Stimulated activated CD8-positive, alpha-beta memory T cell treated with anti-CD3 and anti-CD28 coated beads, Interleukin-12 subunit alpha, Interleukin-12 subunit beta, amount 100 ng/mL, for 24 hours (primary cell): Measurements from ENCODE around the gene PARP11.

Source experiments
- DNase-seq: peaks from one replicate; pipeline ENCODE4 v3.0.0-alpha.2; 2020; ENCODE audit errors: extremely low read depth

The PARP11 gene, protein sequence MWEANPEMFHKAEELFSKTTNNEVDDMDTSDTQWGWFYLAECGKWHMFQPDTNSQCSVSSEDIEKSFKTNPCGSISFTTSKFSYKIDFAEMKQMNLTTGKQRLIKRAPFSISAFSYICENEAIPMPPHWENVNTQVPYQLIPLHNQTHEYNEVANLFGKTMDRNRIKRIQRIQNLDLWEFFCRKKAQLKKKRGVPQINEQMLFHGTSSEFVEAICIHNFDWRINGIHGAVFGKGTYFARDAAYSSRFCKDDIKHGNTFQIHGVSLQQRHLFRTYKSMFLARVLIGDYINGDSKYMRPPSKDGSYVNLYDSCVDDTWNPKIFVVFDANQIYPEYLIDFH

DNA sequence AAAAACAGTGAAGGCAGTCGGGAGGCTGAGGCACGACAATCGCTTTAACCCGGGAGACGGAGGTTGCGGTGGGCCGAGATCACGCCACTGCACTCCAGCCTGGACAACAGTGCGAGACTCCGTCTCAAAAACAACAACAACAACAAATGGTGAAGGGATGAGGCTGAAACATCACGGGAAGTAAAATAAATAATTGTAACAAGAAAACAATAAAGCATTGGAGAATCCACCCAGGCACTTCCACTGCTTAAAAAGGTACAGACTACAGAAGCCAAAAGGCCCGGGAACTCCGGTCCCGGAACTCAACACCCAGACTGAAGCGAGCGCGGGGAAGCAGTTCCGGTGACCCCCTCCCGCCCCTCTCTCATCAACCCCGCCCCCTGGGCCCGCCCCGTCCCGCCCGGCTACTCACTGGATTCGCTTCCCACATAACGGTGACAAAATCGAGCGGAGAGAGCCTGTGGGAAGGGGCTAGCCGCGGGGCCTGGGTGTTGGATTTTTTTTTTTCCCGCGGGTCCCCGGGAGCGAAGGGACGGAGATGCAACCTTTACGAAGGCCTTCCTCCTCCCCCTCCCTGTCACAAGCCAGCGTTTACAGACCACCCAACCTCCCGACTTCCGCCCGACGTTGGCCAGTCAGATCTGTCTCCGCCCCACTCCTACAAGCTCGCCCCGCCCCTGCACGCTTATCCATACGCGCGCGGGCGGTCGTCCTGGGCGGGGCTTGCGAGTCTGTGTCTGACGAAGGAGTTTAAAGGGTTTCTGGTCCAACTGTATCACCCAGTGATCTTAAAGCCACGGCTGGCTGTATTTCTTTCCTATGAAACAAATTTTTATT, at the start of gene PARP11:
PARP11 (minus strand) TSS at position 600 of the 837 bp plus-strand sequence; CDS start at position 430, 170 bp downstream.
- peak; percentile 95 for DNase-seq

DNA sequence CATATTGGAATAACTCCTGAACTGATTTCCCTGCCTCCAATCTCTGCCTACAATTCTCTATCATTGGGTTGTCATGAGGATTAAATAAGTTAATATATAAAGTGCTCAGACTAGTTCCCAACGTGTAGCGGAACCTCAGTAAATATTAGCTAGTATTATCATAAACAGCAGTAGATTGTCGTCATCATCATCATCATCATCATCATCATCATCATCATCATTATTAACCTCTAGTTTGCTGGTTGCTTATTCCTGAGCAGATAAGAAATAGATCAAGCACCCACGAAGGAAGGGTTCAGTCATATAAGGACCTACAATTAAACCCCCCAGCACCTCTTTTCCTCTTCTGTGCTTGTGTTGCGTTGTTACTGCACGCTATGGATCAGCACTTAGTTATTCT, 48.8 kb upstream of the PARP11 start:
- DNase-seq, result no peak

DNA sequence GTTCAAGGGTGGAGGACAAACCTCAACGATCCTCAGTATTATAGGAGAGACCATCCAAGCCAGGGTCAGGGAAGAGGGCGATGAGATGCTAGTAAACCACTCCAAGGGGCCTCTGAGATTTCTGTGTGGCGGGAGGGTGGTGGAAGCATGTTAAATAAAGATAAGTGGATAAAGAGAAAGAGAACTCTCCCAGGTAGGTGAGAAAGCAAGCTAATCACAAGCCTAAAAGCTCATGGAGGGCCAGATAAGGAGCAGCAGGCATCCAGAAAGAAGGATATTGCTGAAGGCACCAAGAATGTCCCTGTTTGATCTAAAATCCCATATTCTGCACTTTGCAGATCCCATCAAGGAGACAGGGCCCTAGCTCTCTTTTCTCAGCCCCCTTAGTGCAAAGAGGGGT, 48.3 kb upstream of the PARP11 start:
- no peak for DNase-seq

DNA sequence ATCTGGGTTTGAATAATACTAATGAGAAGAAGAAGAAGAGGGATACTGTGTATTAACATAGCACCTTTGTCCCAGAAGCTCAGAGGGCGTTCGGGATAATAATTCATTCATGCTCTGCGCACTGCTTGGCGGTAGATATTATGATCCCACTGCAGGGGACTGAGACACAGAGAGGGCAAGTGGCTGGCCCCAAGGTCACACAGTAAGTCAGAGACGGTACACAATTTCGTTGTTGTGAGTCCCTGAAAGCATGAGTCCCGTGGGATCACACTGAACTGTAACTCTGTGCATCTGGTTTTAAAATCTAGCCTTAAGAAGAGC, 47.9 kb upstream of the PARP11 start:
- no peak for DNase-seq

DNA sequence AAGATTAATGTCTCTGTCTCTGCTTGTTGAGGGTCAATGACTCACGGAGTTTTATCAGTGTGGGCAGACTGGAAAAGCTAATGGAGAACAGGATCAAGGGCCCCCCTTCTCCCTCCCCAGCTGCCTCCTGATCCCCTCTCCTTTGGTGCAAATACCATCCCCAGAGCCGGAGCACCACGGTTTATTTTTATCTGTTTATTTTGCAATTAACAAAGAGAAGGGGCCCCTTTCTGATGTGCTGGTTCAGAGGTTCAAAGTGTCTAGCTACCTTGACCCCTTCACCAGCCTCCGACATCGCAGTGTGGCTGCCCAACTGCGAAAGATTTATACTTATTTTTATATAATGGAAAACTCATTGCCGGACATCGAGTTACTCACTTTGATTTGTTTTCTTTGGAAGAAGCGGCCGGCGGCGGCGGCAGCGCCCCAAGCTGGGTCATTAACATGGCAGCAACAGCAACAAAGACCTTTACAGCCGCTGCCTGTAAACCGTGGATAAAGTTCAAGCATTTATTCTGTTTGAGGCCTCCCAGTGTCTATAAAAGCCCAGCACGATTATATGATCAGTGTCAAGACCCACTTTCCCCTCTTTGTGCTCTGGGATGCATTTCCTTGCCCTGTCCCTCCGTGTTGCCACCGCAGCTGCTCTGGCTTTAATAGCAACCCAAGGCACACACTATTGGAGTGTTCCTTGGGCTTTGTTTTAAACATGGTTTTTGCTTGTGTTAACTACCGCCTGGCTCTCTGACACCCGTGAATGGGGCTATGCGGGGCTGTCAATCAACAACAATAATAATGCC, 47.4 kb upstream of the PARP11 start:
- no peak for DNase-seq

DNA sequence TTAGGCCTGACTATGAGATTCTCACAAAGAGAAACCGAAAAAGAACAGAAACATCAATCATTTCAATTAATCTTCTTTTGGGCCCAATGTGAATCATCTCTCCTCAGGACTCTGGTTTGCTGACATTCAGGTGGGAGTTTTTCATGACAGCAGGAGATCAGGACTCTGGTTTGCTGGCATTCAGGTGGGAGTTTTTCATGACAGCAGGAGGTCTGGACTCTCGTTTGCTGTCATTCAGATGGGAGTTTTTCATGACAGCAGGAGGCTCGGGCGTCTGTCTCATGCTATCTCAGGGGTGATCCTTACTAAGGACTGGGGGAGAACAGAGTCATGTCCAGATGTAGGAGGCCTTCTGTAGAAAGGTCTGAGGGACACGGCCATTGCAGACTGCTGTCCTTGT, 40.1 kb upstream of the PARP11 start:
- DNase-seq, result no peak

DNA sequence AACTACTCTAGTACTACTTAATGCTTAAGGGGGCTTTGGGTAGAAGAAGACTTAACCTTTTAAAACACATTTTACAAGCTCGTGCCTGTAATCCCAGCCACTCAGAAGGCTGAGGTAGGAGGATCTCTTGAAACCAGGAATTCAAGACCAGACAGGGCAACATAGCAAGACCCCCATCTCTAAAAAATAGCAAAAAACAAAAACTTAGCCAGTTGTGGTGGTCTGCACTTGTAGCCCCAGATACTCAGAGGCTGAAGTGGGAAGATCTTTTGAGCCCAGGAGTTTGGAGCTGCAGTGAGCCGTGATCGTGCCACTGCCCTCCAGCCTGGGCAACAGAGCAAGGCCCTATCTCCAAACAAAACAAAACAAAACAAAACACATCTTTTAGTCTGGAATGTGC, 39.7 kb upstream of the PARP11 start:
- DNase-seq, result no peak

DNA sequence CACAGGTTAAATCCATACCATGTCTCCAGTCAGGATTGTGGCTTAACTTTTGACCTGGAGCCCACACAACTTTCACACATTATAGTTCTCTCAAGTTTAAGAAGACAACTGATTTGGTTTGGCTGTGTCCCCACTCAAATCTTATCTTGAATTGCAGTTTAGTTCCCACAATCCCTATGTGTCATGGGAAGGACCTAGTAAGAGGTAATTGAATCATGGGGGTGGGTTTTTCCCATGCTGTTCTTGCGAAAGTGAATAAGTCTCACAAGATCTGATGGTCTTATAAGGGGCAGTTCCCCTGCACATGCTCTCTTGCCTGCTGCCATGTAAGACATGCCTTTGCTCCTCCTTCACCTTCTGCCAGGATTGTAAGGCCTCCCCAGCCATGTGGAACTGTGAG, 38.2 kb upstream of the PARP11 start:
- no peak for DNase-seq

DNA sequence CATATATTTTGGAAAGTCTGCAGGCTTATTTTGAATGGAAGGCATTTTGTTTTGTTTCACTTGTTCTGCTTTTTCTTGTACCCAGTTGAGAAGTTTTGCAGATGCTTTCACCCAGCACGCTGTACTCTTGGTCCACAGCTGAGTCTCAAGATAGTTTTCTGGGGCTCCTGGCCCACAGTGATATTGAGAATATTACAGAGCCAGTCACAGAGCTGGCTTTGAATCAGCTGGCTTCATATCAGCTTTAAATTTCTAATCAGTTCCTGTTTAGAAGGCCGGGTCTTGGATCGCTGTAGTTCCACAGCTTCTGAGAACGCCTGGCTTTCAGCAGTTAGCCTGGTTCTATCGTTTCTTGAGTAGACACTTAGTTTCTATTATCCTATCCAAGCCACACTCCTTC, 32.5 kb upstream of the PARP11 start:
- no peak for DNase-seq

DNA sequence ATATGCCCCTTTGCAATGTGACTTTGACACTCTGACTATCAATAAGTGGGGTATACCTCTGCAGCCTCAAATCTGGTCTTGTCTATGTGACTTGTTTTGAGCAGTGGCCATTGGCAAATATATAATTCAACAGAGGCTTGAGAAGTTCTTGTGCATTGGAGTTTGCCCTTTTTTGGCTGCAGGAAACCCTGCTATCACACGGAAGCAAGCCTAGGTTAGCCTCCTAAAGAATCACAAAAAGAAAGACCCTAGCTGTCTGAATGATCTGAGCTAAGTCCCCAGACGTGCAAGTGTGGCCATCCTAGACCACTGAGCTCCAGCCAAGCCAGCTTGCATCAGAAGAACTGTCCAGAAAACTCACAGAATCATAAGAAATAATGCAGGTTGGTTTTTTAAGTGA, 31.8 kb upstream of the PARP11 start:
- DNase-seq, result no peak

DNA sequence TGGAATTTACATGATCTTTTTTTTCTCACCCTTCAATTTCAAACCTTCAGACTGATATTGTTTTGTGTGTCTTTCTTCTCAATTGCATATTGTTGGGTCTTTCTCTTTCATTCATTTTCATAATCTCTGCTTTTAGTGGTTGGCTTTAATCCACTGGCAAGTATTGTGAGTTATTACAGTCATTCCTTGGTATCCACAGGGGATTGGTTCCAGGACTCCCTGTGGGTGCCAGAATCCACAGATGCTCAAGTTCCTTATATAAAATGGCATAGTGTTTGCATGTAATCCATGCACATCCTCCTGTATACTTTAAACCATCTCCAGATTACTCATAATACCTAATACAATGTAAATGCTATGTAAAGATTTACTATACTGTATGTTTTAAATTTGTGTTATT, 29.7 kb upstream of the PARP11 start:
- no peak for DNase-seq

DNA sequence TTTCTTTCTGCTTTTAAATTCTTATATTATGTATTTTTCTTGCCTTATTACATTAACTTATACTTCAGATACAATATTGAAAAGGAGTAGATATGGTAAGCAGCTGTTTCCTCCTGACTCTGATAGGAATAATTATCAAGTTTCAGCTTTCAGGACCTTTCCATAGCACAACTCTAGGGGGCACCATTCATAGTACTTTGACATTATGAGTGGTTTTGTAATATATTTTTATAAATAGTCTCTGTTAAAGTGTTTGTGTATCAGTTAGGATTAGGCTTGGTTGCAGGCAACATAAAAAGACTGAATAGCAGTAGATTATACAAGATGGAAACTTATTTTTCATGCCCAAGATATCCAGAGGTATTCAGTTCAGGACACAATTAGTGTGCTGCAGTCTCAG, 27.9 kb upstream of the PARP11 start:
- DNase-seq, result no peak

DNA sequence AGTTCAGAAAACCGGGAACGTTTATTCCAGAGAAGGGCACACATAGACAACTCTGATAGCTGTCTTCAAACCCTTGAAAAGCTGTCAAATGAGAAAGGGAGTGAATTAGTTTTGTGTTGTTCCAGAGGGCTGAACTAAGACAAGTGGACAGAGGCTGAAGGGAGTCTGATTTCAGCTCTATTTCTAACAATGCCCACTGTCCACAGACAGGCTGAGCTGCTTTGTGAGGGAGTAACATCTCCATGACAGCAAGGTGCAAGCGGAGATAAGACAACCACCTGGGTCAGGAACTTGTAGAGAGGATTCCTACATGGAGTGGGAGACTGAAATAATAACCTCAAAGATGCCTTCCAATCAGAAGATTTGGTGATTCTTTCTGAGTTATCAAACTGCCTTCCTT, 25.6 kb upstream of the PARP11 start:
- DNase-seq, result no peak

DNA sequence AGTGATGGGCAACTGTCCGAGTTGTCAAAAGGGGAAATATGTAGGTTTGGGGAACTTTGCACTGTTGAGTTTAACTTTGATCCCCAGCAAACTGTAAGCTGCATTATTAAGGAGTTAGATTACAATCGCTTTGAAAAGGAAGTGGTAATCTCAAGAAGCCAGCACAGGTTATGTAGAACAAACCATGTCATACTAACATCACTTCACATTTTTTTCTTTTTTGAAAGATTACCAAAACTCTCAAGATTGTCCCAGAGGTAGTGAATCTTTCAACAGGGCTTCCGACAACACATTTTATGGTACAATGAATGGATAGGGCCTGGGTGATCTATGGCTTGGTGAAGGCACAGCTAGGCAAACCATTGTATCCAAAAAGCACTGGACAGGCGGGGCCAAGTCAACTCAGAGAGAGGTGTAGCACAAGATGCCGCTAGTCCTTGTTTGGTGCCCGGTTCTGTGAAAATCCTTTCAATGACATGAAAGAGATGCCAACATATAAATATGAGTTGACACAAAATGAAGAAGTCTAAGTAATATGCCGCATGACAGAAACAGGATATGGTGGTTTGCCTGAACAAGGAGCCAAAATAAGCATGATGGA, 24.3 kb upstream of the PARP11 start:
- DNase-seq, result no peak

DNA sequence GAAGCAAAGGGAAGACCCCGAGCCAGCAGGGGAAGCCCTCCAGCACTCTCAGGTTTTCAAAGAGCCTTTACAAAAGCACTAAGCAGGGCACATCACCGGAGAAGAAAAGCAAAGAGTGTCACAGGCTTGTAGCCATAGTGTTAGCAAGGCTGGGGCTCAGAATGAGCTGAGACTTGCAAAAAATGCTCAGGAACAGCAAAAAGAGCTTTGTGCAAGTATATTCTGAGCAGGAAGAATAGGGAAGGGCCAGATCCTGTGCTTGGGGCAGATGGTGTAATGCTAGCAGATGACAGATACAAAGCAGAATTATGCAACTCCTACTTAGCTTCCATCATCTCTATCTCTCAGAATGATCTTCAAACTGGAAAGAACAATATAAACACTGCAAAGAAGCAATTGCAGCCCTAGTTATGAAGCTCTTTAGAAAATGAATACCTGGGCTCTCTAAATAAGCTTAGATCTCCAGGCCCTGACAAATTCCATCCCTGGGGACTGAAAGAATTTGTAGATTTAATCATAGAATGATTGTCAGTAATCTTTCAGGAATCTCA, 23.7 kb upstream of the PARP11 start:
- no peak for DNase-seq

DNA sequence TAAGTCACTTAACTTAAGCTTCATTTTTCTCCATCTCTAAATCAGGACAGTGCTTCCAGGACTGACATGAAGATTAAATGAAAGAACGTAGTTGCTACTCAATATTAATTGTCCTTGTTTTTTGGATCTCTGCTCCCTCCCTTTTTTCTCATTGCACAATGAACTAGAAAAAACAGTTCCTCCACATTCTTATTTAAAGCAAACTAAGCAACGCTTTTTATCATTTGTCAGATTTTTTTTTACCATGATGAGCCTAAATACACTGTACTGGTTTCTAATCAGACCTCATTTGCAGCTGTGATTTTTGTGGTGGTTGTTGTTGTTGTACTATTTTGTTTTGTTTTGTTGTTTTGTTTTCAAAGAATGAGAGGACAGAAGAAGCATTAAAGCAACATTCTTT, 23.2 kb upstream of the PARP11 start:
- no peak for DNase-seq

DNA sequence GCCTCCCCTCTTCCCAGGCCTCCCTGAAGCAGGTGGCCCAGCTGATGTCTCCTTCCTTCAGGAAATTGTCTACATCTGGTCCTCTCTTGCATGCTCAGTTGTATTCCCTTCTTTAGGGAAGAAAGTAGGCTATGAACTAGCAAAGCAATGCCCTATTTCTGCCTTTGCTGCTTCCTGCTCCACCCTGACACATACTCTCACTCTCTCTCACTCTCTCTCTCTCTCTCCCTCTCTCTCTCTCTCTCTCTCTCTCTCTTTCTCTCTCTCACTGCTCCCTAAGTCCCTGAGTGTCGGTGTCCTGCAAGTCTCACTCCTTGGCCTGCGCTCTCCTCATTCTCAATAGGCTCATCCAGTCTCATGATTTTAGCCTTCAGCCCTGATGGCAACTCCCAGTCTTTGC, 19.4 kb upstream of the PARP11 start:
- no peak for DNase-seq

DNA sequence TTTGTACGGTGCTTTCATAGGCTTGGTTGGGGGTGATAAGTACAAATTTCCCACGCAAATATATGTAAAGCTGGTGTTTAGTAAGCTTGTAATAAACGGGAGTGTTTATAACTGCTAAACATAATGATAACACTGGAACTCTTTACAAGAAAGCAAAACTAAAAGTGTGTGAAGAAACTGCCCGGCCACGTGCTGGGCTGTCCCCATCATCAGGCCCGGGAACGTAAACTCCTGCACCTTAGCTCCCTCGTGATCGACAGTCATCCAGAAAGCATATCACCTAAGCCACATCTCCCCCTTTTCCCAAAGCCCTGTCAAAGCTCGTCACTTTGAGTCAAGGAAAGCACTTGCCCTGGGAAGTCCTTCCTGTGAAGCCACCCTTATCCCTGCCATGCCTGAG, 18.0 kb upstream of the PARP11 start:
- DNase-seq, result no peak

DNA sequence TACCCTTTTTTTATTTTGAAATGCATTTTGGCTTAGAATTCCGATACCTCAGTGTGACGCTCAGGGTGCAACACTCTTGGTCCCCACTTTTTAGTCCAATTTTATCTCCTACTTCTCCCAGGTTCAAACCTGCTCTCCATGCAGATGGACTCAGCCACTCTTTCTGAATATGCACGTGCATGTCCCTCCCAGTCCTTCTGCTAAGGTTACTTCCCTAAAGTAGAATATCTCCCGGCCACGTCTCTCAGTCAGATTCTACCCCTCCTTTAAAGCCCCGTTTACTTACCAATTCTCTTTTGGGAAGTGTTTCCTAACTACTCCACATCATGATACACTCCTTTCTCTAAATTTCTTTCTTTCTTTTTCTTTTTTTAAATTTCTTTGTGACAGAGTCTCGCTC, 15.5 kb upstream of the PARP11 start:
- no peak for DNase-seq

DNA sequence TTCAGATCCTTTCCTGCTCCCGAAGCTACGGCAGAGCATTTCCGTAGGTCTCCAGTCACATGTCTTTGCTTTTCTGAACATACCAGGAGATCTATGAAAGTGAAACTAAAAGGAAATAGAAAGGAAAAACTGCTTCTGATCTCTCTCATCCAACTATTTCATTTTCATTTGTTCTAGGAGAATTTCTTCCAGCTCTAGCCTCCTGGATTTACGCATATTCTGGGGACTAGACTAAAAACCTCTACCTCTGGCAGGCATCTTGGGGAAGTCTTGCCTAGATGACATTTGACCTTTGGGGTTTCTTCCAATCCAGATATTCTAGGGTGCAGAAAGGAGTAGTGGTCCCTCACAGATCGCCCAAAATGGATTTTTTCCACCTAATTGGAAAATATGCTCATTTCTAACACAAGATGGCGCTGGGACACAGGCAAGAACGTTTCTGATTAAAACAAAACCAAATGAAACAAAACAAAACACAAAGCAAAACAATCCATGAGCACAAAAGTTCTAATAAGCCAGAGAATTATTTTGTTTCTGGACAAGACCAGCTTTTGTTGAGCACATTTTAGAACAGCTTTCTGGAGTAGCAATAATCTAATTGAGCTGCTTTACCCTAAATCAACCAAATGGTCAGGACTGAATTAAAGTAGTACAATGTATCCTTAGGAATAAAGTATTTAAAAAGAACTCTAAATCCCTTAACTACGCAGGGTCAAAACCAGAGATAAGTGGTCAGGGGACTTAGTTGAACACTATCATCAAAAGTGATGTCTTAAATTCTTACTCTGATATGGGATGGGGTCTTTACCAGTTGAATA, 12.3 kb upstream of the PARP11 start:
- DNase-seq, result no peak

DNA sequence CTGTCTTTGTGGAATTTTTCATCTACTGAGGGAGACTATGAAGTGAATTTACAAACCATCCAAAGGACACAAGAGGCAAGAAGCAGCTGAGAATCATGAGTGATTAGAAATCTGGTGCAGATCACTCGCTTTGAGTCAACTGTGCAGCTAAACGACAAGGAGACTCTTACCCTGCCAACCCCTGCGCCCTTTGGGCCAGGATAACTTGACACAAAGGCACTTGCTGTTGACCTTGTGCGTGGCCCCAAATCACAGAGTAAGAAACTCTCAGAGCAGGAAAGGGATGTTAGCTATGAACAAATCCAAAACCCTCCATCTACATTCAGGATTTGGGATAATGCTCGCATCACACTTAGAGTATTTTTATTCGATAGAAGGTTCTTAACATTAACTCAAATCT, 11.5 kb upstream of the PARP11 start:
- DNase-seq, result no peak
